Right ventricle myocardium superior (tissue), 1 donor: Measurements from ENCODE around the gene WBP1L. TPM values are rescaled to one million over a fixed set of nuclear protein-coding genes. Genes with fewer than 3 reads are reported as not detected.
"Not testable (repeated sequence)": the region's sequence is repeated elsewhere in the genome, so short reads cannot be mapped to it uniquely, and the experiment has no call there.

Experiments
- ATAC-seq: fragments of 200-7000 bp; cut with Tn5 transposase; one replicate; pipeline ENCODE4 v1.9.1; 2020; ENCODE audit warnings: mild to moderate bottlenecking; ENCODE audit not compliant: poor library complexity
- DNase-seq: peaks from one replicate; pipeline ENCODE4 v3.0.0-alpha.2; 2020
- intact Hi-C: fragments of 100-400 bp; cut with DNase I; formaldehyde crosslinking; loops from one replicate; pipeline ENCODE4 v1.11.2; 2022
- total RNA-seq: library from RNA; stranded (reverse); fragmentation: NEBNext Ultra II Directional; extraction: Animal tissue kit (Norgen Biotek cat#: 25700); gene quantifications from one replicate; pipeline ENCODE4 v1.2.1, GENCODE V29; 2021
- donor health status: DM: no; HTN: yes; CAD: no; lungs with severe emphysema.

Gene WBP1L
- total RNA-seq, 1 donor from 2014 or later: 19.7 TPM

DNA sequence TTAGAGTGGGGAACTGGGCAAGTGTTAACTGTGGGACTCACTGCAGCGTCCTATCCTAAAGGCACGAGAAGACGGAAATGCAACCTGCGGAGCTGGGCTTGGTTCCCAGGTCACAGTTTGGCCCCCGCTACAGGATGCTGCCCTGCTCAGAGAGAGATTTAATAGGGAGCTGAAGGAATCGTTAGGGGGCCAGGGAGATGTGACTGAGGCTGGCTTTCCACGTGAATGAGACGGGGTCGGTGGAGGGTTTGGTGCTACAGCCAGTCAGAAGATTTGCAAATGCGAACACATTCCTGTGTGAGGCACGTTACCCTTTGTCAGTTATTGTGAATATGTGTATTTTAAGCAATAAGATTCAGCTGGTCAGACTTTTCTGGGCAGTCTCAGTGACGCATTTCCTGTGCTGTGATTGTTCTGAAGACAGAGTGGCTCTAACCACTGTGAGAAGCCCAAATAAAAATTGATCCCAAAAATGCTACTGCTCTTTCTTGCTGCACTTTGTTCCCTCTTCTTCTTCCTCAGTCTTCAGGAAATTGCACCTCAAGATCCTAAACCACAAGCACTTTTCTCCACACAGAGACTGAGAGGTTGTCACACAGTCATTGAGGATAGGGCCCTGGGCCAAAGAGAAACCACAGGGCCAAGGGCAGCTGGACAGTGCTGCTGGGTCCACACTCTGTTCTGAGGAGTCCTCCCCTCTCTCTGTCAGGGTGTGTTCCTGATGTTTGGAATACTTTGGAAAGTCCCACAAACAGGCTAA, 72.2 kb downstream of the WBP1L start:
- ATAC-seq (peak; percentile 65), DNase-seq (peak; percentile 65)
- intact Hi-C loops: no loop called here

DNA sequence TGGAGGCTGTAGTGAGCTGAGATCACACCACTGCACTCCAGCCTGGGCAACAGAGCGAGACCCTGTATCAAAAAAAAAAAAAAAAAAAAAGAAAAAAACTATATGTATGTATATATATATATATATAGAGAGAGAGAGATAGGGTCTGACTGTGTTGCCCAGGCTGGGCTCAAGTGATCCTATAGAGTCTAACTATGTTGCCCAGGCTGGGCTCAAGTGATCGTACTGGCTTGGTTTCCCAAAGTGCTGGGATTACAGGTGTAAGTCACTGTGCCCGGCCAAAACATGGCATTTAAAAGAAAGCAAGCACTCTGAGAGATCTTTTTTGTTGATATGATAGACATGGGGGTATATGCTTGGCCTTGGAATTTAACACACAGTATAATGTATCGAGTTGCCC, 73.4 kb downstream of the WBP1L start:
- DNase-seq (no peak), ATAC-seq (no peak)
- intact Hi-C loops: no loop called here

DNA sequence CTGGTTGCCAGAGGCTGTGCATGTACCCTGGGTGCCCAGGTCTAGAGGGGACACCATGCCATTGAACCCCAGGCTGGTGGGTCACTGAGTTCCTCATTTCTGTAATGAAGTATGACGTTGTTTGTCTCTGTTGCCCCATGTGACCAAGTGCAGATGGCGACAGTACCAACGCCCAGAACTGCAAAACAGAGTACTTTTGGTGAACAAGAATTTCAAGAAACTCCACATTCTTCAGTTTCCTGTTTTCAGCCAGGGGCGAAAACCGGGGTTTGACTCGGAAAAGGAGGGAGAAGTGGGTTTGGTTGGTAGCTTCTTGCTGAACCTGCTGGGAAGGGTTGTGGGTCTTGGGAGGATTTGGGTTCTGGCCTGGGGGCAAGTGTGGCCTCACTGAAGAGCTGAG, 75.3 kb downstream of the WBP1L start:
- intact Hi-C loops: no loop called here
- ATAC-seq (peak; percentile 21), DNase-seq (no peak)

DNA sequence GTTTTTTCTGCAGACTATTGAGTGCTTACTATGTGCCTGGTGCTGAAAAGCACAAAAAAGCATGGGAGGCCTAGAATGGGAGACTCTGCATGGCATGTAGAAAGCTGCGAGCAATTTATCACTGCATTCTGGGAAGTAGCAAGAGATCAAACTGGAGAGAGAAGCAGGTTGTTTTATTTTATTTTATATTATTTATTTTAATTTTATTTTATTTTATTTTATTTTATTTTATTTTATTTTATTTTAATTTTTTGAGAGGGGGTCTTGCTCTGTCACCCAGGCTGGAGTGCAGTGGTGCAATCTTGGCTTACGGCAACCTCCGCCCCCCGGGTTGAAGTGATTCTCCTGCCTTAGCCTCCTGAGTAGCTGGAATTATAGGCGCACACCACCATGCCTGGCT, 76.3 kb downstream of the WBP1L start:
- intact Hi-C loops, ATAC-seq, DNase-seq: not testable (repeated sequence)

DNA sequence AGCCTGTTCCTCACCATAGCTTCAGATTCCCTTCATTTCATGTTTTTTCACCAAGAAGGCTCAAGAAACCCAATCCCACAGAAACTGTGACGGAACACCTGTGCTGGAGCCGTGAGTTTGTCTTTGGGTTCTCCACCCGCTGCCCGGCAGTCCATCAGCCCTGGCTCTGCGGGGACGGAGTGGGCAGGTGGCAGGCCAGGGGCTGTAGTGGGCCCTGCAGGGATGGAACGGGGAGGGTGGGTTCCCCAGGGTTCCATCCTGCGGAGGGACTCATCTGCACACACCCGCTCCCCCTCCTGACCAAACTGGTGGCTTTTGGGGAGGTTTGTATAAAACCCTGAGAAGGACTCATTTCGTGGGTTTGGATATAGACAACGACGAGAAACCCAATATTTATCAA, 78.5 kb downstream of the WBP1L start:
- ATAC-seq (no peak), DNase-seq (no peak)
- intact Hi-C loops: no loop called here

DNA sequence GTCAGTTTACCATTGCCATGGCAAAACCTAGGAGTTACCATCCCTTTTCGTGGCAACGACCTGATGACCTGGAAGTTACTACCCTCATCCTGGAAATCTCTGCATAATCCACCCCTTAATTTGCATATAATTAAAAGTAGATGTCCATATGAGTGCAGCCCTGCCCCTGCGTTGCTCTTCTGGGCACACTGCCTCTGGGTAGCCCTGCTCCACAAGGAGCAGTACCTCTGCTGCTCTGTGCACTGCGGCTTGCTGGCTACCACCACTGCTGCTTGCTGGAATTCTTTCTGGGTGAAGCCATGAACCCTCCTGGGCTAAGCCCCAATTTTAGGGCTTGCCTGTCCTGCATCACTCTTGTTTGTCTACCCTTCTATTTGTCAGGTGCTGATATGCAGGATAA, 80.9 kb downstream of the WBP1L start:
- DNase-seq: no peak
- ATAC-seq: no peak
- intact Hi-C loops: no loop called here

DNA sequence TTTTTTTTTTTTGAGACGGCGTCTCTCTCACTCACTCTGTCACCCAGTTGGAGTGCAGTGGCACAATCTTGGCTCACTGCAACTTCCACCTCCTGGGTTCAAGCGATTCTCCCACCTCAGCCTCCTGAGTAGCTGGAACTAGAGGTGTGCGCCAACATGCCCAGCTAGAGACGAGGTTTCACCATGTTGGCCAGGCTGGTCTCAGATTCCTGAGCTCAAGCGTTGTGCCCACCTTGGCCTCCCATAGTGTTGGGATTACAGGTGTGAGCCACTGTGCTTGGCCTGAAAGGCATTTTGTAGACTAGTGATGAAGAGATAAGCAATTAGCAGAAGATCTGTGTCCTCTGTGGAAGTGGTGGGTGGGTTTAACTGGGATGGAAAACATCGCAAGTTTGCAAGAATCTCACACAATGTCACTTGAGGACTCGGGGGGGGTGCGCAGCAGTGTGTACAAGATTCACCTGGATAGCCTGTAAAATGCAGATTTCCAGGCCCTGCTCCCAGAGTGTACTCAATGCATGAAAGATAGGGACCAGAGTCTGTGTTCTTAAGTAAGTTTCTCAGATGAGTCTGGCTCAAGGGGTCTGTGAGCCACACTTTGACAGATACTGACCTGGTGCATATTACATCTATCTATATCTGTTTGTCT, 82.5 kb downstream of the WBP1L start:
- intact Hi-C loops: no loop called here
- ATAC-seq: no peak
- DNase-seq: no peak

DNA sequence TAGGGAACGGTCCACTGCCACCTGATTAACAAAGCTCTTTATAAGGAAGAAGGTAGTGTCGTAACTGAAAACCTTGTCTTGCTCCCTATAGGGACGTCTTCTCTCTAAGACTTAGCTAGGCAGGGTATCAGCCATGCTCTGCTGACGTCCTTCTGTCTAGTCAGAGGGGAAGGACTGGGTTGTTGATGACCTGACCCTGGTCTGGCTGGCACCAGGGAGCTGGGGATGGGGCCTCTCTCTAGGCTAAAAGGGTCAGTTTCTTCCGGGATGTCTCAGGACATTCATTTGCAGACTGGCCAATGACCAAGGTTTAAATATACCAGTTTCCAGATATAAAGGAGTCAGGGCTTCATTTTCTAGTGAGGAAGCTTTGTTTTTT, 83.8 kb downstream of the WBP1L start:
- ATAC-seq: no peak
- intact Hi-C loops: no loop called here
- DNase-seq: no peak

DNA sequence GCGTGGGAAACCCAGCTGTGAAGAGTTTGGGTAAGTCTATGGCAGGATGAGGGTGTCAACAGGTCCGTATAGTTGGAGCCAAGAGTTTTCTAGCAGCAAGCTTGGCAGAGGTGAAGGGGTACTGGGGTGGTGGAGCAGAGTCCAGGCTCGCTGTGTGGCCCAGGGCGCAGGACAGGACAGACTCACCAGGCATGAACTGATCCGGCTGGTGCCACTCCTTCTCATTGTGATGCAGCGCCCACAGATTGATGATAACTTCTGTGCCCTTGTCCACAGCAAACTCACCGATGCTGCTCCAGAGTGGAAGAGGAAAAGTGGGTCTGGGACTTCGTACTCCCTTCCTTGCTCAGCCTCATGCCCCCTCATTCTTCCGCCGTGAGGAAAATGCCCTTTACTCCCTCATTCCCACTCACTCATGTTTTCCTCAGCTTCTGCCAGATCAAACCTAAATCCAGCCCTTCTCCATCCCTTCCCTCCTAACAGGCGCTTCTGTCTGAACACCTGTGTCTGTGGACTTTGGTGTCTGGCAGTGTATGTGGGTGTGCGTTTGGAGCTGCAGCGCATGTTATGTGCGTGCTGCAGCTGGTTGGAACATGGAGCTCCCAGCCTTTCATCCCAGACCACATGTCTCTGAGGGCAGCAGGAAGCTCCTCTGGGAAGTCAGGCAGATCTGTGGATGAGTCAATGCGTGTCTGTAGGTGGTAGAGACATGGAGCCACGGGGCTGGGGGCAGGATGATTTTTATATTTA, 87.7 kb downstream of the WBP1L start:
- intact Hi-C loops: loop anchor here (5.0 kb wide), 2 partner anchors 241 to 411 kb away; no protein-coding TSS in a partner anchor
- no peak for DNase-seq
- ATAC-seq: no peak

DNA sequence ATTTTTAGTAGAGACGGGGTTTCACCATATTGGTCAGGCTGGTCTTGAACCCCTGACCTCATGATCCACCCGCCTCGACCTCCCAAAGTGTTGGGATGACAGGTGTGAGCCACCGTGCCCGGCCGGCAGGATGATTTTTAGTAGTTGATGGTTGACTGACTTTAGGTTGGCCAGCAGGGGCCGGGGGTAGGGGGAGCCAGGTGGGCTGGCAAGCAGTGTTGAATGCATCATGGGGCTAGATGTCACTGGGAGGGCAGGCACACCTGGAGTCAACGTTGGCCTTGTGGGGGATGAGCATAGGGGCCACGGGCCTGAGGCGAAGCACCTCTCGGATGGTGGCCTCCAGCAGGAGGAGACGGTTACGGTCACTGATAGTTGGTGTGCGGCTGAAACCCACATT, 88.5 kb downstream of the WBP1L start:
- DNase-seq (no peak), ATAC-seq (no peak)
- intact Hi-C loops: loop anchor here (5.0 kb wide), 2 partner anchors 240 to 410 kb away; no protein-coding TSS in a partner anchor

DNA sequence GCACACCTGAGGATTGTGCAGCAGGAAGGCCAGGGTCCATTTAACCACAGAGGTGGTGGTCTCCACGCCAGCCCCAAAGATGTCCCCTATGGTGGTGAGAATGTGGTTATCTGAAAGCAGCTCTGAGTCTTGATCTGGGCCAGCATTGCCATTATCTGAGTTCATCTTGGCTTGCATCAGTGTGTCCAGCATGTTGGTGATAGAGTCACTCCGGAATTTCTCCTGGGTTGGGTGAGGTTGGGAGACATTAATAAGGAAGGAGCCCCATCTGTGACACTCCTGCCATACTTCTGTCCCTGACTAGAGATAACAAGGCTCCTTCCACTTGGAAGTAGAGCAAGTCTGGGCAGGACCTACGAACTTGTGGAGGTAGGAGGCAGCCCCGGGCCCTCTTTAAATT, 89.2 kb downstream of the WBP1L start:
- DNase-seq: no peak
- intact Hi-C loops: loop anchor here (5.0 kb wide), 2 partner anchors 239 to 409 kb away; no protein-coding TSS in a partner anchor
- no peak for ATAC-seq

DNA sequence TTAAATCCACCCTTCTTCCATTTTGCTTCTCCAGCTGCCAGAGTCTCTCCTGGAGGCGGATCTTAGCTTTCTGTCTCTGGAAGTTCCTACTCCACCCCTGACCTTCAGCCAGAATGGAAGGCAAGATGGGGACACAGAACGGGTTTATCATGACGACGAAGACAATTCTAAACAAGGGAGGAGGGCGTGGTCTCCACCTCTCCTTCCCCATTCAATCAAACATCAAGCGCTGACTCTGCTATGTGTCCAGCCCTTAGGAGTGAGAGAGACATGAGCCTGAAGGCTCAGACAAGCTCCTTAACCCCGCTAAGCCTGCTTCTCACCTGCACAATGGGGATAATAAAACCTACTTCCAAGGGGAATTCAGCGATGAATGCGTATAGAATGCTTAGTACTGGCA, 90.4 kb downstream of the WBP1L start:
- no peak for DNase-seq
- intact Hi-C loops: loop anchor here (5.0 kb wide), 2 partner anchors 238 to 408 kb away; no protein-coding TSS in a partner anchor

DNA sequence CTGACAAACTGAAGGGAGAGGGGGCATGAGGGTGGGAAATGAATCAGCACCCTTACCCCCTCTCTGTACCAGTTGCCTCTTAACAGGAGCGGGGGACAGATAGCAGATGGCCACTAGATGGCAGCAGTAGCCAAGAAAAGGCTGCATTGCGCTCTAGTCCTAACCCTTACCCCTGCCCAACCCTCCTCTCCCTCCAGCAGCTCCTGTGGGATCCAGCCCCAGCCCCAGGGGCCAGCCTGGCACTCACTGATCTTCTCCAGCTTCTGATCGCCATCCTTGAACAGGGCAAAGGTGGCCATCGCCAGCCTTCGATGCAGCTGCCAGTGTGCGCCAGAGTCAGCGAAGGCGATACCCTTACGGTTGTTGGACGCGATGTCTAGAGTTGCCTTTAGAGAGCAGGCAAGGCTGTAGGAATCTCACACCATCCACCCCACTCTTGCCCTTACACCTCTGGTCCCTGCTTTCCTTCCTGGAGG, 91.3 kb downstream of the WBP1L start:
- peak; percentile 78 for DNase-seq
- peak; percentile 97 for ATAC-seq
- intact Hi-C loops: loop anchor here (5.0 kb wide), 1 partner anchor 67 kb away; no protein-coding TSS in a partner anchor

More for the DNA sequence above, 90.4 kb downstream of the WBP1L start:
- no peak for ATAC-seq

DNA sequence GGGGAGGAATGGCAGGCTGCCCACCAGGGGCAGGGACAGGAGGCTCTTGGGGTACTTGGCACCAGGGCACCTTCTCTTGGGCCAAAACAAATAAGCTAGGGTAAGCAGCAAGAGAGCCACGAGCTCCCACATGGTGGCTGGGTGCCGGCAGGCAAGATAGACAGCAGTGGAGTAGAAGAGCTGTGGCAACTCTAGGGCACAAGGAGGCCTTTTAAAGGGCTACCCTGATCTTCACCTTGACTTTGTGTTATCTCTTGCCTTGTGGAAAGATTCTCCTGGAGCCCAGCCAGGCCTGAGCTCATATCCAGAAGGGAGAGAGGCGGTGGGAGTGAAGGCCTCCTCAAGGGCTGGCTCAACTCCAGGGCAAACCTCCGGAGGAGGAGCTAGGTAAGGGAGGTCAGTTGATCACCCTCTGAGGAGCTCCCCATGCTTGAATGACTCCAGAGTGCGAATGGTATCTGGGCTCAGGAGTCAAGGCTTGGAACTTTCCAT, 93.5 kb downstream of the WBP1L start, which contains the start of gene CYP17A1:
Gene CYP17A1 (minus strand): TSS at position 184 of the 492 bp plus-strand sequence. CDS start 52 bp downstream, at position 132.
- intact Hi-C loops: loop anchor here (5.0 kb wide), 1 partner anchor 65 kb away; no protein-coding TSS in a partner anchor
- no peak for DNase-seq
- ATAC-seq: no peak

DNA sequence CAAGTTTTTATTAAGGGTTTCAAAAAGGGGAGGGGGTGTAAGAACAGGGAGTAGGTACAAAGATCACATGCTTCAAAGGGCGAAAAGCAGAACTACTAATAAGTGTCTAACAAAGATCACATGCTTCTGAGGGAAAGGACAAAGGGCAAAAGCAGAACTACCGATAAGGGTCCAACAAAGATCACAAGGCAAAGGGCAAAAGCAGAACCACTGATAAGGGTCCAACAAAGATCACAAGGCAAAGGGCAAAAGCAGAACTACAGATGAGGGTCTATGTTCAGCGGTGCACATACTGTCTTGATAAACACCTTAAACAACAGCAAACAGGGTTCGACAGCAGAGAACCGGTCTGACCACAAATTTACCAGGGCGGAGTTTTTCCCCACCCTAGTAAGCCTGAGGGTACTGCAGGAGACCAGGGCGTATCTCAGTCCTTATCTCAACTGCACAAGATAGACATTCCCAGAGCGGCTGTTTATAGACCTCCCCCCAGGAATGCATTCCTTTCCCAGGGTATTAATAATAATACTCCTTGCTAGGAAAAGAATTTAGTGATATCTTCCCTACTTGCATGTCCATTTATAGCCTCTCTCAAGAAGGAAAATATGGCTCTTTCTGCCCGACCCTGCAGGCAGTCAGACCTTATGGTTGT, 94.7 kb downstream of the WBP1L start:
- intact Hi-C loops: loop anchor here (5.0 kb wide), 1 partner anchor 64 kb away; no protein-coding TSS in a partner anchor
- DNase-seq, ATAC-seq: not testable (repeated sequence)

DNA sequence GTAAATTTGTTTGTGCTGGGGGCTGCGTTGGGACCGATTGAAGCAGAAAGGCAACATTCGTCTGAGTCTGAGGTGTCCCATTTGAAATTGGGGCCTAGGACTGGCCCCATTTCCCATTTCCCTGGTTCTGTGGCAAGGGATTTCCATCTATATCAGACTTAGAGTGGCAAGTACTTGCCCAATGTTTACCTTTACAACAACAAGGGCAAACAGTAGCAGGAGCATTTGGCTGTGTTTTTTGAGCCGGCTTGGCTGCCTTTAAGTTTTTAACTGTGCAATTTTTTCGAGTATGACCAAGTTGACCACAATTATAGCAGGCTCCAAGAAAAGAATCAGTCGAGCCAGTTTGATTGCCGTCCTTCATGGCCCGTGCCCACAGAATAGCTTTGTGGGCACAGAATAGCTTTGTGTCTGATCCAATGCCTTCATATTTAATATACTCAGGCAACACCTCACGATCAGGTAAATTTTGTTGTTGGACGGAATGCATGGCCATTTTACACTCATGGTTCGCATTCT, 98.1 kb downstream of the WBP1L start:
- intact Hi-C loops: no loop called here
- DNase-seq: no peak
- ATAC-seq: no peak

DNA sequence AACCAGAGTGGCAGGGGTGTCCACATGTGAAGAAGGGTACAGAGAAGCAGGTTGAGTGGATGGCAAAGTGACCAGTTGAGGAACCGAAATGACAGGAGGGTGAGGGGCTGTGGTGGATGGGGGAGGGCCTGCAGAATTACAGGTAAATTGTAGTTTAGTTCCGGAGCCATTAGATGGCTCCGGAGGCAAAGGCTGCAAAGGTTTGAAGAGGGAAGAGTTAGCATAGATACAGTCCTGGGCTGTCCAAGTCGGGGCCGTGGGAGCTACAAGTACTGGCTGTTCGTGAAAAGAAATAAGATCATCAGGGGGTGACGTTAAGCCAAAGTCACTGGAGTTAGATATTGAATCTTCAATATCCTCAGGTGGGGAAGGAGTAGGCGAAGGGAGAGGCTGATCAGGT, 99.4 kb downstream of the WBP1L start:
- DNase-seq, intact Hi-C loops, ATAC-seq: not testable (repeated sequence)

DNA sequence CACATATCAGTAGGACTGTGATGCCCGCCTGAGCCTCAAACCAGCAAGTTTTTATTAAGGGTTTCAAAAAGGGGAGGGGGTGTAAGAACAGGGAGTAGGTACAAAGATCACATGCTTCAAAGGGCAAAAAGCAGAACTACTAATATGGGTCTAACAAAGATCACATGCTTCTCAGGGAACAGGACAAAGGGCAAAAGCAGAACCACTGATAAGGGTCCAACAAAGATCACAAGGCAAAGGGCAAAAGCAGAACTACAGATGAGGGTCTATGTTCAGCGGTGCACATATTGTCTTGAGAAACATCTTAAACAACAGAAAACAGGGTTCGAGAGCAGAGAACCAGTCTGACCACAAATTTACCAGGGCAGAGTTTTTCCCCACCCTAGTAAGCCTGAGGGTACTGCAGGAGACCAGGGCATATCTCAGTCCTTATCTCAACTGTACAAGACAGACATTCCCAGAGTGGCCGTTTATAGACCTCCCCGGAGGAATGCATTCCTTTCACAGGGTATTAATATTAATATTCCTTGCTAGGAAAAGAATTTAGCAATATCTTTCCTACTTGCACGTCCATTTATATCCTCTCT, 100.5 kb downstream of the WBP1L start:
- intact Hi-C loops, ATAC-seq, DNase-seq: not testable (repeated sequence)
